ENCODE data around the gene REEP3.

DNA sequence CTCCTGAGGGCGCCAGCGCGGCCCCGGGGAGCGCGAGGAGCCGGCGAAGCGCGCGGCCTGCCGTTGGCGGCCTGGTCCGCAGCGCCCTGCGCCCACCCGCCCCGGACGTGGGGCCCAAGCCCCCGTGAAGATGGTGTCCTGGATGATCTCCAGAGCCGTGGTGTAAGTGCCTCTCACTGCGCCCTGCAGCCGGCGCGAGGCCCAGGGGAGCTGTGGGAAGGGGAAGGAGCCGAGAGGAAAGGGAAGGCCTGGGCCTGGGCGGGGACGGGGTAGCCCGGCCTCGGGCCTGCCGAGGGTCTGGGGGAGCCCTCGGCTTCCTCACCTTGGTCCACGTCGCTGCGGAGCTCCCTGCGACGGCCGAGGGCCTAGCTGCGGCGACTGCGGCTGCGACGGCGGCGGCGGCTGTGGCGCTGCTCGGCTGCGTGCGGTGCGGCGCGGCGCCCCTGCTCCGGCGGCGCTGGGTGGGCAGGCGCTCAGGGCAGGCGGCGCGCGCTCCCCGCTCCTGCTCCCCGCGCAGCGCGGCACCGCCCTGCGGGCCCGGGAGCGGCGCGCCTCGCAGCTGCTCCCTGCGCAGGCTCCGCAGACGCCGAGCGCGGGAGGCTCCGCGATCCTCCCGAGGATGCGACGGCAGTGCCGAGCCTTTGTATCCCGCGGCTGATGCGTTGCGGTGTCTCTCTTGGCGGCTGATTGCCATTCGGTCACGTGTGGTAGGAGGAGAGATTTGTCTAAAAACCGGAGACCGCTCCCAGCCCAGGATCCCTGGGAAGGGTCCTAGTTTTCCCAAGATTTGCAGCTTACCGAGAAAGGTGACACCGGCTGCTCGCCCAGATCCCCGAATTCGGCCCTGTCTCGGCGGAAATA, 445 bp downstream of the REEP3 start:
- TF ChIP-seq EZH2 (IDR thresholded peaks at IDR 0.05; ENCODE audit: insufficient read depth, poor library complexity, severe bottlenecking) (no peak), EZH2phosphoT487 (IDR thresholded peaks at IDR 0.05; ENCODE audit: insufficient read depth, low read depth) (no peak)
